PC-3 (cell line): ENCODE data around the gene MCEMP1. TPM values are rescaled to one million over a fixed set of nuclear protein-coding genes. Genes with fewer than 3 reads are reported as not detected.

ENCODE experiments used
- ATAC-seq: fragments of 200-7000 bp; cut with Tn5 transposase; 2 replicates; pipeline ENCODE4 v1.9.1; 2020; ENCODE audit warnings: mild to moderate bottlenecking, moderate library complexity
- BruUV-seq: library from RNA; stranded (reverse); fragments of 400-500 nt; replicated peaks from 2 replicates; lab custom pipeline; 2021; lab: Mats Ljungman, UMichigan
- CTCF ChIA-PET: fragments of 300-600 bp; sonication (Branson Sonifier 250); formaldehyde crosslinking; loops from one replicate; lab custom pipeline; 2022; ENCODE audit warnings: antibody characterized with exemption; lab: Charles Lee
- POLR2A ChIA-PET: fragments of 300-600 bp; sonication (Branson Sonifier 250); formaldehyde crosslinking; loops from one replicate; lab custom pipeline; 2022; ENCODE audit warnings: antibody characterized with exemption; ENCODE audit not compliant: unreplicated experiment; lab: Charles Lee
- DNase-seq: peaks from one replicate; pipeline ENCODE4 v3.0.0-alpha.2; 2015
- H2AFZ ChIP-seq: fragments of 300-600 bp; sonication (generic); 2 replicates; pipeline ENCODE4 v1.6.0; 2016; ENCODE audit warnings: antibody characterized with exemption, low read length
- H3F3A ChIP-seq: fragments of 300-600 bp; sonication (generic); one replicate; pipeline ENCODE4 v1.6.0; 2017; ENCODE audit warnings: antibody characterized with exemption, low read length, control low read depth, mild to moderate bottlenecking; ENCODE audit not compliant: unreplicated experiment
- H3K27ac ChIP-seq: fragments of 300-600 bp; sonication (generic); 2 replicates; pipeline ENCODE4 v1.5.1; 2016; ENCODE audit warnings: mild to moderate bottlenecking, low read length
- H3K27me3 ChIP-seq: fragments of 300-600 bp; sonication (generic); 2 replicates; pipeline ENCODE4 v1.6.1; 2016; ENCODE audit warnings: low read length, mixed read lengths
- H3K36me3 ChIP-seq: fragments of 300-600 bp; sonication (generic); 2 replicates; pipeline ENCODE4 v1.6.1; 2016; ENCODE audit warnings: low read depth, mixed run types, low read length, mixed read lengths
- H3K4me1 ChIP-seq: fragments of 300-600 bp; sonication (generic); 2 replicates; pipeline ENCODE4 v1.5.1; 2016; ENCODE audit warnings: low read length; ENCODE audit not compliant: insufficient read depth
- H3K4me2 ChIP-seq: fragments of 300-600 bp; sonication (generic); 2 replicates; pipeline ENCODE4 v1.6.0; 2016; ENCODE audit warnings: low read length
- H3K4me3 ChIP-seq: fragments of 300-600 bp; sonication (generic); 2 replicates; pipeline ENCODE4 v1.5.1; 2016; ENCODE audit warnings: mild to moderate bottlenecking, low read length, mixed read lengths
- H3K79me2 ChIP-seq: fragments of 300-600 bp; sonication (generic); 2 replicates; pipeline ENCODE4 v1.6.1; 2017; ENCODE audit warnings: low read length, mixed read lengths
- H3K9ac ChIP-seq: fragments of 300-600 bp; sonication (generic); 2 replicates; pipeline ENCODE4 v1.6.0; 2016; ENCODE audit warnings: mild to moderate bottlenecking, low read length
- H3K9me2 ChIP-seq: fragments of 300-600 bp; sonication (generic); replicated peaks from 2 replicates; pipeline ENCODE4 v1.6.1; 2016; ENCODE audit warnings: mixed run types, low read length, mixed read lengths
- H3K9me3 ChIP-seq: fragments of 300-600 bp; sonication (generic); 2 replicates; pipeline ENCODE4 v1.6.1; 2016; ENCODE audit warnings: low read length, mixed read lengths
- H4K20me1 ChIP-seq: fragments of 300-600 bp; sonication (generic); 2 replicates; pipeline ENCODE4 v1.6.1; 2016; ENCODE audit warnings: low read length, mixed read lengths
- CTCF ChIP-seq: fragments of 300-600 bp; sonication (generic); conservative IDR thresholded peaks from 2 replicates; pipeline ENCODE4 v1.5.1; 2017; ENCODE audit warnings: antibody characterized with exemption, low read depth, mild to moderate bottlenecking, low read length
- EZH2 ChIP-seq: fragments of 300-600 bp; sonication (generic); IDR thresholded peaks from one replicate; pipeline ENCODE4 v1.6.1; 2017; ENCODE audit warnings: antibody characterized with exemption, mild to moderate bottlenecking, low read length; ENCODE audit not compliant: unreplicated experiment
- EZH2phosphoT487 ChIP-seq: fragments of 300-600 bp; sonication (generic); IDR thresholded peaks from 2 replicates; pipeline ENCODE4 v1.6.1; 2018; ENCODE audit warnings: mild to moderate bottlenecking, antibody characterized with exemption, low read length, borderline replicate concordance
- intact Hi-C: fragments of 100-400 bp; cut with micrococcal nuclease; formaldehyde crosslinking; loops from 2 replicates; pipeline ENCODE4 v1.9.0; 2023
- total RNA-seq: library from RNA; depleted of rRNA; stranded (reverse); fragments of >200 nt; gene quantifications from 2 replicates; pipeline ENCODE4 v1.2.3, GENCODE V29; 2014

Gene MCEMP1
- total RNA-seq, 1 experiment from 2014 or later = not detected

GRCh38 chr19:7705387-7706187, 28.7 kb downstream of the MCEMP1 start:
- no peak for ATAC-seq

GRCh38 chr19:7706188-7706954, 29.5 kb downstream of the MCEMP1 start:
- TF ChIP-seq EZH2 (no peak), CTCF (no peak), EZH2phosphoT487 (no peak)
- DNase-seq (no peak), ATAC-seq (no peak)
- CTCF ChIA-PET = no interaction called here
- intact Hi-C loops = no loop called here
- no peak overlapping the region for H3K9ac ChIP-seq
- no peak overlapping the region for H3K27ac ChIP-seq
- no peaks in the 10 kb centered on the region for H3K9me3 ChIP-seq
- H3K4me2 ChIP-seq = no peak overlapping the region
- BruUV-seq = no TSS peak
- no peaks in the 10 kb centered on the region for H4K20me1 ChIP-seq
- no peaks in the 10 kb centered on the region for H3K27me3 ChIP-seq
- POLR2A ChIA-PET = no interaction called here
- H2AFZ ChIP-seq = no peak overlapping the region
- no peaks in the 10 kb centered on the region for H3K4me1 ChIP-seq
- H3K79me2 ChIP-seq = no peaks in the 10 kb centered on the region
- no peaks in the 10 kb centered on the region for H3K9me2 ChIP-seq
- no peak overlapping the region for H3K4me3 ChIP-seq
- no peaks in the 10 kb centered on the region for H3K36me3 ChIP-seq
- no peaks in the 10 kb centered on the region for H3F3A ChIP-seq

More at GRCh38 chr19:7705387-7706187, 28.7 kb downstream of the MCEMP1 start:
- H3K4me1 ChIP-seq = no peaks in the 10 kb centered on the region
- no peaks in the 10 kb centered on the region for H3K9me2 ChIP-seq
- H3K9me3 ChIP-seq = no peaks in the 10 kb centered on the region
- no peaks in the 10 kb centered on the region for H4K20me1 ChIP-seq
- BruUV-seq = no TSS peak
- H2AFZ ChIP-seq = no peak overlapping the region
- no peak overlapping the region for H3K9ac ChIP-seq
- no peak overlapping the region for H3K27ac ChIP-seq
- no peaks in the 10 kb centered on the region for H3K79me2 ChIP-seq
- no peaks in the 10 kb centered on the region for H3K36me3 ChIP-seq
- no peaks in the 10 kb centered on the region for H3K27me3 ChIP-seq
- intact Hi-C loops = no loop called here
- ChIA-PET POLR2A (interaction anchor here (0.6 kb wide), 1 partner anchor 19 kb away, joined by 3 read pairs; no protein-coding TSS in a partner anchor), CTCF (no interaction called here)
- H3F3A ChIP-seq = no peaks in the 10 kb centered on the region
- H3K4me3 ChIP-seq = no peak overlapping the region
- no peak for DNase-seq
- TF ChIP-seq EZH2phosphoT487 (no peak), EZH2 (no peak), CTCF (no peak)
- H3K4me2 ChIP-seq = no peak overlapping the region
